Prostate gland (tissue), 2 donors: ENCODE data around the gene STK10. TPM values are rescaled to one million over a fixed set of nuclear protein-coding genes. Genes with fewer than 3 reads are reported as not detected.

Experiments used
- DNase-seq: peaks from one replicate; pipeline ENCODE4 v3.0.0-alpha.2; 2019; ENCODE audit warnings: low spot score
- H3K27ac ChIP-seq, 2 donors: fragments of 200-600 bp; sonication (generic); 2 replicates each; pipeline ENCODE4 v1.5.1; 2017 to 2019
- H3K27me3 ChIP-seq: fragments of 200-600 bp; sonication (generic); replicated peaks from 2 replicates; pipeline ENCODE4 v1.5.1; 2019; ENCODE audit not compliant: insufficient read depth
- H3K36me3 ChIP-seq, 2 donors: fragments of 200-600 bp; sonication (generic); 1 replicate in 1 of 2; 2 replicates in 1 of 2; pipeline versions ENCODE4 v1.5.1 to v1.8.1; 2017 to 2019
- H3K4me1 ChIP-seq: fragments of 200-600 bp; sonication (generic); replicated peaks from 2 replicates; pipeline ENCODE4 v1.5.1; 2019
- H3K4me3 ChIP-seq, 2 donors: fragments of 200-600 bp; sonication (generic); 2 replicates each; pipeline ENCODE4 v1.5.1; 2017 to 2019
- H3K9me3 ChIP-seq: fragments of 200-600 bp; sonication (generic); 2 replicates; pipeline ENCODE4 v1.5.1; 2017
- CTCF ChIP-seq, 4 experiments: fragments of 200-600 bp in 2 of 4; fragments of 450-650 bp in 2 of 4; sonication (generic) in 2 of 4; IDR thresholded peaks; 1 replicate in 3 of 4; 2 replicates in 1 of 4; pipeline ENCODE4 v1.5.1; 2016 to 2019; ENCODE audit warnings: antibody characterized with exemption in 4 of 4, mild to moderate bottlenecking in 2 of 4, moderate library complexity in 2 of 4
- POLR2A ChIP-seq: fragments of 450-650 bp; IDR thresholded peaks from one replicate; pipeline ENCODE4 v1.6.1; 2016; ENCODE audit warnings: antibody characterized with exemption, mild to moderate bottlenecking
- POLR2AphosphoS5 ChIP-seq: sonication (generic); formaldehyde crosslinking; IDR thresholded peaks from one replicate; pipeline ENCODE4 v1.6.1; 2017; ENCODE audit warnings: antibody characterized with exemption
- WGBS: methylation state at CpG from one replicate; pipeline ENCODE4 v1.1.5; 2018; 5-methylcytosine and 5-hydroxymethylcytosine counted together
- intact Hi-C: fragments of 100-400 bp; cut with DNase I; formaldehyde crosslinking; loops from one replicate; pipeline ENCODE4 v1.14.2; 2022
- total RNA-seq, 2 donors: library from RNA; depleted of rRNA; stranded (reverse); fragments of >200 nt; gene quantifications; one replicate each; pipeline ENCODE4 v1.1.0, GENCODE V29; 2016

The STK10 gene
- total RNA-seq, 2 donors from 2014 or later, result 4.6 to 73.3 TPM

DNA sequence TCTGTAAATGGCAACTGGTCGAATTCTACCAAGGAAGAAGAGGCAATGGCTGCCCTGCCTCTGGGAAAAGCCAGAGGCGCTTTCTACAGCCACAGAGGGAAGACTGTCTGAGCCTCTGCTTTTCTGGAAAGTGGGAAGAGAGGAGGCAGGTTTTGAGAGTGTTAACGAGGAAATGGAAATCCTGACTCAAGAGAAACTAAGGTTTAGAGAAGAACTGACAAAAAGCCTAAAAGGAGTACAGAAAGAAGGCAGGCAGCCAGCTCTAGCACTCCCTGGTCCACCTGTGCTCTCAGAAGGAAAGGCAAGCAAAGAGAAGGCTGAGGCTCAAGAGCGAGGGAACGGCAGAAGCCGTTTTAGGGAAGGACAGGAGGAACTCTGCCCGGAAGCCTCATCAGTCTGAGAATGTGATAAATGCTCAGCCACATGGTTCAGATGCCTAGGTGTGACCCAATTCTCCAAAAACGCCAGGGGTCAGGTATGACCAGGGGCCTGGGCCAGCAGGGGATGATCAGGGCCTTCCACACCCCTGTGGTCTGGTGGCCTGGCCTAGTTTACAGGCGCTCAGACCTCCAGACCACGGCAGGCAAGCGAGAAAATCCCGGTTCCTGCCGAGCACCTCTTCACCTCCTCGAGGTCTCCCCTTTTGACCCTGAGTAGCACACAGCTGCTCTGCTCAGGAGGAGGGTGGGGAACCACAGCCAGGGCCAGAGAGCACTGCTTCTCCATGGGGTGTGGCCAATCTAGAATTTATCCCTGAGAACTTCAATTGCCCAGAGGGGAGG, 101.6 kb downstream of the STK10 start:
- Histone ChIP-seq H3K9me3 (no peaks in the 10 kb centered on the region), H3K4me1 (no peaks in the 10 kb centered on the region), H3K36me3 (no peaks in the 10 kb centered on the region), H3K4me3 (no peak overlapping the region), H3K27me3 (no peaks in the 10 kb centered on the region), H3K27ac (no peak overlapping the region)
- DNase-seq, result no peak
- WGBS, result 79% methylated on average over 13 of the region's 14 CpGs
- intact Hi-C loops, result no loop called here
- TF ChIP-seq CTCF (IDR thresholded peaks at IDR 0.05) (no peak), POLR2AphosphoS5 (no peak), POLR2A (no peak)

DNA sequence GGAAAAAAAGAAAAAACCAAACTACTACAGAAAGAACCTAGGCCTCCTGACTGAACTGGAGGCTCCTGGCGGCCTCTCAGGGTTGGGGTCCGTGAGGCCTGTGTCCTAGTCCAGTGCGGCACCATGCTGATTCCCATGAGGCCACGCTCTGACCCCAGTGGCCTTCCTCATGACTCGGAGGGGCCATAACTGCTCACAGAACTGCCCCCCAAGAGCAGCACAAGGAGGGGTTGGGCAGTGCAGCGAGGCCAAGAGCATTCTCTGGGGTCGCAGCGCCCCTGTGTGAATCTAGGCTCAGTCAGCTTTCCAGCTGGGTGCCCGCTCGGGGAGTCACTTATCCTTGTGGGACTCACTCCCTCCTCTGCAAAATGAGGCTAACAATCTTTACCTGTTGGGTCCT, 102.3 kb downstream of the STK10 start:
- Histone ChIP-seq H3K9me3 (no peaks in the 10 kb centered on the region), H3K27ac (no peak overlapping the region), H3K27me3 (no peaks in the 10 kb centered on the region), H3K4me1 (no peaks in the 10 kb centered on the region), H3K4me3 (no peak overlapping the region), H3K36me3 (no peaks in the 10 kb centered on the region)
- WGBS, result 97% methylated on average over 10 of the region's 10 CpGs
- intact Hi-C loops, result no loop called here
- no peak for DNase-seq
- TF ChIP-seq POLR2AphosphoS5, result no peak
- no peak for TF ChIP-seq CTCF (IDR thresholded peaks at IDR 0.05)
- TF ChIP-seq POLR2A, result no peak

DNA sequence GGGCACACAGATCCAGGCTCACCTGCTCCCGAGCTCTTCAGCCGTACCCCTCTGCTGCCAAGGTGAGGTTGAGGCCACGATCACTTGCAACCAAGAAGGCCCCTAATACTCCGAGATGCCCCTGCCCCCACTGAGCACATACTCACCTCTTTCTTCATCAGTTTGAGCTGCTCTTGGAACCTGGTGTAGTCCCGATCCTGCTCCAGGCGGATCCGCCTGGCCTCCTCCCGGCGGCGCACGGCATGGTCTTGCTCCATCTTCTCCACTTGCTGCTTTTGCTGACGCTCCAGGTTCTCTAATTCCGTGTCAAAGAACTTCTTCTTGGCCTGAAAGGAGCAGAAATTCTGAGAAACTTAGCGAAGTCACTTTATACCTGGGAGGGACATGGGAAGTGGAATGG, 105.8 kb downstream of the STK10 start:
- no peak overlapping the region for H3K27ac ChIP-seq
- DNase-seq, result no peak
- H3K36me3 ChIP-seq, result no peaks in the 10 kb centered on the region
- H3K27me3 ChIP-seq, result no peaks in the 10 kb centered on the region
- no peaks in the 10 kb centered on the region for H3K9me3 ChIP-seq
- WGBS, result 96% methylated on average over 14 of the region's 14 CpGs
- TF ChIP-seq POLR2A (no peak), POLR2AphosphoS5 (no peak), CTCF (IDR thresholded peaks at IDR 0.05) (no peak)
- H3K4me3 ChIP-seq, result no peak overlapping the region
- intact Hi-C loops, result no loop called here
- no peaks in the 10 kb centered on the region for H3K4me1 ChIP-seq

GRCh38 chr5:172079876-172080275, 108.1 kb downstream of the STK10 start:
- H3K9me3 ChIP-seq, result no peaks in the 10 kb centered on the region
- H3K27ac ChIP-seq, result no peak overlapping the region
- H3K36me3 ChIP-seq, result no peaks in the 10 kb centered on the region
- no peaks in the 10 kb centered on the region for H3K27me3 ChIP-seq
- no peak for DNase-seq
- intact Hi-C loops, result no loop called here
- H3K4me1 ChIP-seq, result no peaks in the 10 kb centered on the region
- no peak overlapping the region for H3K4me3 ChIP-seq
- TF ChIP-seq CTCF (IDR thresholded peaks at IDR 0.05) (no peak), POLR2AphosphoS5 (no peak), POLR2A (no peak)
- 95% methylated on average over 4 of the region's 4 CpGs for WGBS

DNA sequence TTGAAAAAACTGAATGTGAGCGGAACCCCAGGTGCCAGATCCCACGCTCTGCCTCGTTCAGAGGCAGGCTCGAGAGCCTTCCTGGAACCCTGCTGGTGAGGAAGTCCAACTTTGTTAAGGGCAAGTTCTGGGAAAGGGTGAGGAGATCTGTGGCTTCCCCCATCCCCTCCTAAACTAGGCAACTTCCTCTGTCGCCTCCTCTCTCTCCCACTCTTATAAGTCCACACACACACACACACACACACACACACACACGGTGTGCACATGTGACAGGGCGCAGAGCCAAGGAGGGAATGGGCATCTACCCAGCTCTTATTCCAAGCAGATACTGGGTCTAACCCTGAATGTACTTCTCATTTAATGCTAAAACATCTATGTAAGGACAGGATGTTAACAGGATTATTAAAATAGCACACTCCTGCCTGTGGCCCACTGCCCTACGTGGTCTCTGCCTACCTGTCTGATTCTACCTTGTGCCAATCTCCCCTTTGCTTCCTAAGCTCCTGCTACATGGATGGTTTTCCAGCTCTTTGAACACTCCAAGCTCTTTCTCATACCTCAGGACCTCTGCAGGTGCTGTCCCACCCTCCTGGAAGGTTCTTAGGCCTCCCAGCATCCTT, 109.2 kb downstream of the STK10 start:
- 68% methylated on average over 8 of the region's 8 CpGs for WGBS
- H3K27ac ChIP-seq, result no peak overlapping the region
- H3K27me3 ChIP-seq, result no peaks in the 10 kb centered on the region
- H3K4me3 ChIP-seq, result no peak overlapping the region
- H3K9me3 ChIP-seq, result no peaks in the 10 kb centered on the region
- DNase-seq, result no peak
- no peak for TF ChIP-seq POLR2A
- TF ChIP-seq CTCF (IDR thresholded peaks at IDR 0.05), result no peak
- TF ChIP-seq POLR2AphosphoS5, result no peak
- H3K36me3 ChIP-seq, result no peaks in the 10 kb centered on the region
- intact Hi-C loops, result no loop called here
- no peaks in the 10 kb centered on the region for H3K4me1 ChIP-seq
